ENCODE results near the gene RPRD1B. TPM values are rescaled to one million over a fixed set of nuclear protein-coding genes. Genes with fewer than 3 reads are reported as not detected.
A peak's percentile ranks its signal among the peaks of the same experiment; 100 is the strongest.

RPRD1B gene
- total RNA-seq, 1 donor: 14.5 TPM

DNA sequence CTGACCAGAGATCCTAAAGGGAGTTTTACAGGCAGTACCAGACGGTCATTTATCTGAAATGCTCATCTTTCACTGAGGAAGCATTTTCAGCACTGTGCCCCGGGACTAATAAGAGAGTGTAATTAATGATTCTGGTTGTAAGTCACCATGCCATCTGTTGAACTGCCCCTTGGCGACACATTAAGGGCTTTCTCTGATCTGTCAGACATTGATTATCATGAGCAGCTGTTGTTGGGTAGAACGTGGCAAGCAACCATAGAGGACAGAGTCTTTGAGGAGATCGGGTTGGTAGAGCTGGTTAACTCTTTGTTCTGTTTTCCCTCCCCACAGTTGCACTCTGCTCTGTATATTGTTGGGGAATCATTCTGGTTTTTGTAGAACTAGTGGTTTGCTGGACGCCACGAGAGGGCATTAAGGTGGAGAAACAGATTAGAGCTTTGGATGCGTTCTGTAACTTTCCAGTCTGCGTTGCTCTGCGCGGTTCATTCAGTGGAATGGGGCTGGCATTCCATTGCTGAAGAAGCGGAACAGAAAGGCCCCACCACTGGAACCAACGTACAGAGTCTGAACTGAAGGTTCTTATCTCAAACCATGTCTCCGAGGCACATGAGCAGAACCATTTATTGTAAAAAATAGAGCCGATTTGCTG is 34.3 kb downstream of the RPRD1B start:
- no peak for DNase-seq (ENCODE audit: low read depth in 2 of 3, low spot score in 2 of 3)

DNA sequence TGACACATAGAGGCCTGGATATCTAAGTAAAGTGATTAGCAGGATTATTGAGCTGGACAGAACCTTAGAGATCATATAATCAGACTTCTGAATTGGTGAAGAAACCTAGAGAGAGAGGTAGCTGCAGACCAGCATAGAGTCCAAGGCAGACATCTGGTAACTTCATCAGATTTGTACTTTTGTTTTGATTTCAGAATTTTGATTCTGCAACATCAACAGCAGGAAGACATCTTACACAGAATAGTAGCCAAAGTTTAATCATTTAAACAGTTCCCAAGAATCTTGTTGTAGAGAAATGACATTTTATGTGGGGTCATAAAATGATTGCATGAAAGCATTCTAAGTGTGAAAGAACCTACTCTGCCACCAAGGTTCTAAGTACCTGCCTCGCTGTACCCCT is 39.4 kb downstream of the RPRD1B start:
- DNase-seq (ENCODE audit: low read depth in 2 of 3, low spot score in 2 of 3): no peak

DNA sequence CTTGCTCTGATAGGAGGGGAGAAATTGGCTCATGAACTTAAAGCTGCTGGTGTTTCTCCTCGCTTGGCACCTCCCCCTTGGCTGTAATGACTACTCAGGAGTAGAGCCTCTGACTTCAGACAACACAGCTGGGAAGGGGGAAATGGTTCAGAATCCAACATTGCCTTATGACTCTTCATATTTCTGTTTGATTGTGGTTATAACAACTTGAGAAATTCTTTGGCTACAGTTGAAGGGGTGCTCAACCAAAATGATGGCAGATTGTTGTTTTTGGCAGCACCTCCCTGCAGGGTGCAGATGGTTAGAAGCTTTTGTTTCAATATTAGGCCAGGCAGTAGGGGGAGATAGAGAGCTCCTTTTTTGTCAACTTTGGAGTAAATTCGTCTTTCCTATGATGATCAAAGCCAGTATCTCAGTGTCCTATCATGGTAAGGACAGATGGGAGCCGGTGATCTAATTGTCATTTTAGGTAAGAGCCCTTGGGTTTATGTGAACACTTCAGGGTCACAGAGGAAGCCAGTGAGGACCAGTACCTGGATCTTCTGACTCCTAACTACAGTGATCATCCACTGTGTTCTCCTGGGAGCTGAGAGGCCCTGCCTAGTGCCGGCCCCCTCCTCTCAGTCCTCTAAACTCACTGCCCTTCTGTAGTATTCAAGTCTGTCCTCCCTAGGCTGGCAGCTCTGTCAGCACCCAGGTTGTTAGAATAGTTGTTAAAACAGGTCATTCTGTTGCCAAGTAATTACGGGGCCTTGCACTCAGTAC is 39.9 kb downstream of the RPRD1B start:
- DNase-seq (ENCODE audit: low read depth in 2 of 3, low spot score in 2 of 3): peak in 2 of 3 donors; percentile 34 to 54

DNA sequence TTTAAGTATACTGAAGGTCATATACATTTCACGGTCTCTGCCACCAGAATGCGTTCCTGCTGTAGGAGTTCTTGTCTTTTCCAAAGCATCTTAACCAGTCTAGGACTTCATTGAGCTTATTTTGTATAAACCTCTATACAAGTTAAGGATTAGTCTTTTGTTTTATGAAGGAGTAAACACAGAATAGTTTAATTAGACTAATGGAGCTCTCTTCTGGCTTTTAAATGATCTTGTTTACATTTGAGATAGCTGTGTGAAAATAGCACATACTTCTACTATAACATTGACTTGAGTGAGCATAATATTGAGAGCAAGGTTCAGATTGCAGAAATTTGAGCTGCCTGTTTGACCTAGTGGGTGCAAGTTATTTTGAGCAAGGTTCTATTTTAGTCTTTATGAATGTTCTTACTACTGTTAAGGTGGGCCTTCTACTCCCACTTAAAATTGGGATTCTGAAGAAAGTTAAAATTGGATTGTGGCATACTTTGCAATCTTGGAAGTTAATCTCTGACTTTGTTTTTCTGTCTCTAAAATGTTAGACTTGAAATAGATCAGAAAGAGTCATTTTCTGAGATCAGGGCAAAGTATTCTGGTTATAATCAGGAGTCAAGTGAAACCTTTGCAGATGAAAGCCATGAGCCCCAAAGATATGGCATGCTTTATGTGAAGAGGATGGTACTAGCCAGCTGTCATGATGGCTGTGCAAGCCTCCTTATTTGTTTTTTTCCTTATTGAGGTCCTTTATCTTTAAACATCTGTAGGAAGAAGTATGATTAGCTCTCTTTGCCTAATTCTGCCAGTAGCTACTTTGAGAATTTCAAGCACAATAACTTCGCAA is 41.8 kb downstream of the RPRD1B start:
- DNase-seq (ENCODE audit: low read depth in 2 of 3, low spot score in 2 of 3): no peak

DNA sequence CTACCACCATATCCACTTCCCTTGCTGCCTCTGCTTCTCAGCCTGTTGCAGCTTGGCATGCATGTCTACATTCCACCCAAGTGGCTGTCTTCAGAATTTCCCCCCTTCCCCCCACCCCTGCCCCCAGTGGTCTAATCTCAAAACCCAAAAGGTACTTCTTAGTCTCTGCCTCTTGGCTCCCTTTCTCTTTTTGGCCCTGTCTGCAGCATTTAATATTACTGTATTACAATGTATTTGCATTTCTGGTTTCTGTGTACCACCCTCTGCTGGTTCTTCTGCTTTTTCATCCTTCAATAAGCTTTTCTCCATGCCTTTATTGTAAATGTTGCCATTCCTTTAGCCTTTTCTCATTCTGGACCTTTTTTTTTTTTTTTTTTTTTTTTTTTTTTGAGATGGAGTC is 43.0 kb downstream of the RPRD1B start:
- no peak for DNase-seq (ENCODE audit: low read depth in 2 of 3, low spot score in 2 of 3)

DNA sequence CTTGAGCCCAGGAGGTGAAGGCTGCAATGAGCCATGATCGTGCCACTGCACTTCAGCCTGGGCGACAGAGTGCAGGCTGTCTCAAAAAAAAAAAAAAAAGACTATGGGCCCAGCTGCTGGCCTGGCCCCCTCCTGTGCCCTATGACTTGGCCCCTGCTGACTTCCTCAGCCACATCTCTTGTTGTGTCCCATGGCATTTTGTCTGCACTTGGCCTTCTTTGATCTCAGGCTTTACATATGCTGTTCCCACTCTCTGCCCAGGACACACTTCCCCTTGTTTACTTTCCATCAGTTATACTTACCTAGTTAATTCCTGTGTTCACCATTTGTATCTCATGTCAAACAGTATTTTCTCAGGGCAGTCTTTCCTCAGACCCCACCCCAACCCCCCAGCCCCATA is 44.5 kb downstream of the RPRD1B start:
- no peak for DNase-seq (ENCODE audit: low read depth in 2 of 3, low spot score in 2 of 3)

DNA sequence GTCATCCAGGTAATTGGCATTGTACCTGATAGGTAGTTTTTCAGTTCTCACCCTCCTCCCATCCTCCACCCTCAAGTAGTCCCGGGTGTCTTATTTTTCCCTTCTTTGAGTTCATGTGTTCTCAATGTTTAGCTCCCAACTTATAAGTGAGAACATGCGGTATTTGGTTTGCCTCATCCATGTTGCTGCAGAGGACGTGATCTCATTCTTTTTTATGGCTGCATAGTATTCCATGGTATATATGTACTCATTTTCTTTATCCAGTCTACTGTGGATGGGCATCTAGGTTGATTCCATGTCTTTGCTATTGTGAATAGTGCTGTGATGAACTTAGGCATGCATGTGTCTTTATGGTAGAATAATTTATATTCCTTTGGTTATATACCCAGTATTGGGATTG is 45.8 kb downstream of the RPRD1B start:
- DNase-seq (ENCODE audit: low read depth in 2 of 3, low spot score in 2 of 3): no peak

DNA sequence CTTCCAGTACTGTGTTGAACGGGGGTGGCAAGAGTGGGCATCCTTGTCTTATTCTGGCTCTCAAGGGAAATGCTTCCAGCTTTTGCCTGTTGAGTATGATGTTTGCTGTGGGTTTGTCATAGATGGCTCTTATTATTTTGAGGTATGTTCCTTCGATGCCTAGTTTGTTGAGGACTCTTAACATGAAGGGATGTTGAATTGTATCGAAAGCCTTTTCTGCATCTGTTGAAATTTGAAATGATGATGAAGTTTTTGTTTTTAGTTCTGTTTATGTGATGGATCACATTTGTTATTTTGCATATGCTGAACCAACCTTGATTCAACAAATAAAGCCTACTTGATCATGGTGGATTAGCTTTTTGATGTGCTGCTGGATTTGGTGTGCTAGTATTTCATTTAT is 48.0 kb downstream of the RPRD1B start:
- DNase-seq (ENCODE audit: low read depth in 2 of 3, low spot score in 2 of 3): no peak

DNA sequence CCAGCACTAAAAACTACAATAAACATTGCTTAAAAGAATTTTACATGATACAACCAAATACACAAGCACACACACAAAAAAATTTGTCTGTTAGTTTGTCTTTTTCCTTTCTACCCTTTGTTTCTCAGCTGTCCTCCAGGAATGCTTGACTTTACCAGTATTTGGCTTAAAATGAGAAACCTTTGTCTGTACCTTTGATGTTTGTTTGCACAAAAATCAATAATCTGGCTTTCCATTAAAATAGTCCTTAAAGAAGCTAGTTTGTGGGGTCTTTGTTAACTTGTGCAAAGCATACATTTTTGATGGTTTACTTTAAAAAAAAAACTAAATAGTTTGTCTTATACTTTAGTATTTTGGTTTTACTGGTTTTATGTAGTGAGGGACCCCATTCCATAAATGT is 49.3 kb downstream of the RPRD1B start:
- no peak for DNase-seq (ENCODE audit: low read depth in 2 of 3, low spot score in 2 of 3)

DNA sequence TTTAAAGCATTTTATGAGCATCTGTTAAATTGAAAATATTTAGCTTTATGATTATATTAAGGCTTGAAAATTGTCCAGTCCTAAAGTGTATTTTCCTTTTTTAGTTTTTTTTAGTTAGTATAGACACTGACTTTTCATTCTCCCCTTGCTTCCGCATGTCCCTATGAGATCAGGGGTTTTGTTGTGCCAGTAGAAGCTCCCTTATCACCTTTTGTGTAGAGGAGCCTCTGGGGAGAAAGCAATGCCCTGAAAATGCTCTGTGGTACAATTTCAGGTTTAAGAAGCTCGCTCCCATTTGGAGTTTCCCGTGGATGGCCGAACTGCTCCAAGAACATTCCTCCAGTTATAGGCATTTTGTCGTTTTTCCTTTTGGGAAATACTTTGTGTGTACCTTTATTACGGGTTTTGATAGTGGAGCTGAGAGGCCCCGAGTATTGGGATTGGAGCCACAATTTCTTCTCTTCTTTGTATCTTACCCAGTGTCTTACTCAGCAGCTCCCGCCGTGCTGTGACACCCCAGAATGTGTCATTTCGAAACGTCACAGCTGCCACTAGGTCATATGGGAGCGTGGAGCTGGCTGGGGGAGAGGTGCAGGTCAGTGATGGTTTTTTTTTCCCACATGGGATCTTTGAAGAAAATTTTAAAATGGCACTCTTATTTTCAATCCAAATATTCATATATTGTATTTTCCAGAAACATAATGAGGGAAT is 49.9 kb downstream of the RPRD1B start:
- DNase-seq (ENCODE audit: low read depth in 2 of 3, low spot score in 2 of 3): no peak

DNA sequence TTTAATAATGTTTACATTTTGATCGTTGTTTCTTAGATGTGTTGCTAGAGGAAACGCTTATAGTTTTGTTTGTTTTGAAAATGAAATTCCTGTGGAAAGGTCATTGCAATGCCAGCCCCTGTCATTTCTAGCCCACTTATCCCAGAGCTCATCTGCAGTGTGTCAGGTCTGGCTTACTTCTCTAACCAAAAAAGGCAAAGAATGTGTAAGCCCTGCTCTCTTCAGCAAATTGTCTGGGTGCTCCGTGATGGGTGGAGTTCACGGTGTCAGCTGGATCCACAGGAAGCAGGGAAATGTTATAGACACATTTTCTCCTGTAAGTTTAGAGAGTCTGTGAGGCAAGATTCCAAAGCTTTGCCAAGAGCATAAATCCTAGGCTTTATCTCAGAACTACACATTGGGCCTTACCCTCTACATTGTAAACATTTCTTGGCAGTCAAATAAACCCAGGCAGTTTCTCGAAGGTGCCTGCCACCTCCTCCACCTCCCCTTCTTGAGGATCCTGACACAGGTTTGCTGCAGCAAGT is 50.9 kb downstream of the RPRD1B start:
- no peak for DNase-seq (ENCODE audit: low read depth in 2 of 3, low spot score in 2 of 3)

DNA sequence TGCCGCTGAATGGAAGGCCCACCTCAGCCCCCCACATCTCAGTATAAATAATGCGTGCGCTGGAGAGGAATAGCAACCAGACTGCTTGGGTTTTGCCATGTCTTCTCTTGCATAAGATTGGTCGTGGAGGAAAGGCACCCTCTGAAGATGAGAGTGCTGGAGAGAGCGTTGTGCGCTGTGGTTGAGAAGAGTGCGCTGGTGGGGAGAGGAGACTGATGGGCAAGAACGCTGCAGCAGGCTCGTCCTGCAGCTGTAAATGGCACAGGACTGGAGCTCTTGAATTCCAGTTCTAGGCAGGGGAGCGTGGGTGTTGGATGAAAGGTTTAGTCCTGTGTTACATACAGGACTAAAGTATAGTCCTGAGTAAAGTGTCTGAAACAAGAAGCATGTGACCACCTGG is 51.5 kb downstream of the RPRD1B start:
- no peak for DNase-seq (ENCODE audit: low read depth in 2 of 3, low spot score in 2 of 3)

DNA sequence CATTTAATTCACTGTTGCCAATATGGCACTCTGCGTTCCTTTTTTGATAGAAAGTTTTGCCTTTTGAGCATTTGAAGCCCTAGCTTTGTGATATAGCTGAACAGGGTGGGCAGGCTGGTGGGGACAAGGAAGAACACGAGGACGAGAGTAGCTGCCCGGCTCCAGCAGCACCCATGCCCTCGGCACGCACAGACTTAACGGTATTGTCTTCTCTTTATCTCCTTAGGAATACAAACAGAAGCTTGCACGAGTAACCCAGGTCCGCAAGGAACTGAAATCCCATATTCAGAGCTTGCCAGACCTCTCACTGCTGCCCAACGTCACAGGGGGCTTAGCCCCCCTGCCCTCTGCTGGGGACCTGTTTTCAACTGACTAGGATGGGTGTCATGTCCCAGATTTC is 56.0 kb downstream of the RPRD1B start:
- DNase-seq (ENCODE audit: low read depth in 2 of 3, low spot score in 2 of 3): no peak

DNA sequence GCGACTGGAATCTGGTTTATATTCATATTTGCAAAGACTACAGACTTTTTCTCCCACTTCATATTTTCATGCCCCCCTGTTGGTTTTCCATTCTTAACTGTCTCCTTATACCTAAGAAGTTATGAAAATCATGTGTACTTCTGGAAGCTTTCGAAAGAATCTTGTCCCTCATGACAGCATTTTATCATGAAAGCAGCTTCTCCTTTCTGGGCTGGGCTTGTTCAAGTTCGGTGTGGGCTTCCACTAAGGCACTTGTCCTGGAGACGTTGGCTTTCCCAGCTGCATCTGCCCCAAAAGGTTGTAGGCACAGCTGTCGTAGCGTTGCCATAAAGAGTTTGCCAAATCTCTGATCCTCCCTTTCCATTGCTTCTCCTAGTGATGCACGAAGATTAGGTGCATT is 56.5 kb downstream of the RPRD1B start:
- no peak for DNase-seq (ENCODE audit: low read depth in 2 of 3, low spot score in 2 of 3)

DNA sequence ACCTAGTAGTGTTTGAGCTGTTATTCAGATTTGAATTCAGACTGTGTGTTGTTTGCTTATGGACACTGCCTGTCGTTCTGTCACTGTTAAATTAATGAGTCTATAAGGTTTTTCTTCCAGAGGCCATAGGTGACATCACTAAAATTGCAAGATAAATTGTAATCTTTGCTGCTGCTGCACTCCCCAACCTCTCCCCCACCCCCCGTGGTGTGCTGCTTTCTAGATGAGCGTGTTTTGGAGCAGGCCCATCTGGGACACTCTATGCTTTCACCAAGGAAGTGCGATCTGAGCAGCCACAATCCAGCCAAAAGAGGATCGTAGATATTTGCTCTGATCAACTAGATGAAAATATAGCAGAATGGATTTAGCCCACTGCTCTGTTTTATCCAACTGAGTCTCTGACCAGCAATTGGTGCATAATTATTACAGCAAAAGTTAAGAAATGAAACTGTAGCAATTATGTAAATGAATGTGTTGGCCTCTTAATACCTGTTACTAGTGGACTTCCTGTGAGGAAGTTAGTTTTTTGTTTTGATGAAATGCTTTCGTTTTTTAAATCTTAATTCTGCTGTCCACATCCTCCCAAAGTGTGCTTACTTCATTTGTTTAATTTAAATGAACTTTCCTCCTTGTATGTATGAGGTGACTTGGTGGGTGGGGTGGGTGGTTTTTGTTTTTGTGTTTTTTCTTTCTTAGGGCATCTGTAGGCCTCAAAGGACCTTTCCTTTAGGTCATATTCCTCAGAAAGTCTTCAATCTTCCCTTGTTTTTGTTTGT is 58.1 kb downstream of the RPRD1B start:
- no peak for DNase-seq (ENCODE audit: low read depth in 2 of 3, low spot score in 2 of 3)

DNA sequence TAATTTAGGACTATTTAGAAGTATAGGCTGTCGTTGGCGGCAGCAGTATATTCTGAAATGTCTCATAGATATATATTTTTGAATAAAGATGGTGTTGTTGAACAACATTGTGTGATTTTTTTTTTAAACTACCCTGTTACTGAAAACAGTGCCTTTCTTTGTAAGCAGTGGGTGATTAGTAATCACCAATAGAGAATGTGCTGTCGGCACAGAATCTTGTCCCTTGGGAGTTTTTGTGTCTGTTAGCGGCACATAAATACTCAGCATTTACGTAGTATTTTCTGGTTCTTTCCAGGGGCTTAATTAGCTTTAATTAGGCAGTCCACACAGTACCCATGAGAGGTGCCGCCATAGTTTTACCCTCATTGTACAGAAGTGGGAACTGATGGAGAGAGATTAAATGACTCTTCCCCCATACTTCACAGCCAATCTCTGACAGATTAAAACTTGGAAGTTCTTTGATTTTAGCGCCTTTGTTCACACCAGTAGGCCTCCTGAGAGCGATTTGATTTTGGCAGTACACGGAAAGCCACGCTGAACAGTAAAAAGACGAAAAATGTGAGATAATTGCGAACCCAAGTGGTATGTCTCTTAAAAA is 58.8 kb downstream of the RPRD1B start:
- DNase-seq (ENCODE audit: low read depth in 2 of 3, low spot score in 2 of 3): no peak

DNA sequence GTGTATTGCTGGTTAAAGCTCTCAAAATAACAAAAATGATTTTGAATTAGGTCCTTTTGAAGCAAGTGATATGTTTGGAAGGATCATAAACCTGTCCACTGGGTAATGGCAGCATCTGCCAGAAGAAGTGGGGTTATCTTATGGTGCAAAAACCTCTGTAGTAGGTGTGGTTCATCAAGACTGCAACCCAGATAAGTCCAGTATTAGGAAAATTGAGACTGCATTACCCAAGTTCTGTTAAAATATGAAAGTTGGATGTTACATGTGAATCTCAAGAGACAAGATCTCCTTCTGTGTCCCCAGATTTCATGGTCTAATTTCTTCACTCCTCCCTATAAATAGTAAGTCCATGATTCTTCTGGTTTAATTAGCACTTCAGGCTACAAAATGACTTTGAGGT is 59.4 kb downstream of the RPRD1B start:
- no peak for DNase-seq (ENCODE audit: low read depth in 2 of 3, low spot score in 2 of 3)

DNA sequence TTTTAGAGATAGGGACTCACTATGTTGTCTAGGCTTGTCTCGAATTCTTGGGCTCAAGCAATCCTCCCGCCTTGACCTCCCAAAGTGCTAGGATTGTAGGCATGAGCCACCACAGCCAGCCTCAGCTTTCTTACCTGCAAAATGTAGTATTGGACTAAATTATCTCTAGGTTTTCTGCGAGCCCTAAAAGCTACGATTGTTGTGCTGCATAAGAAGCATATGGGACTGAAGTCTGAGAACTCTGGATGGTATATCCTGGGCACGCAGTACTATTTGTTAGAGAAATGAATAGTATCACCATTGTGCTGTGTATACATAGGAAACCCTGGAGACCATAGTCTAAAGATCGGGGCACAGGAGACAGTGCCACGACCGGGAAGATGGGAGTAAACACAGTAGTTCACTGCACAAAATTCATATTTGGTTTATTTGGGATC is 60.1 kb downstream of the RPRD1B start:
- no peak for DNase-seq (ENCODE audit: low read depth in 2 of 3, low spot score in 2 of 3)

DNA sequence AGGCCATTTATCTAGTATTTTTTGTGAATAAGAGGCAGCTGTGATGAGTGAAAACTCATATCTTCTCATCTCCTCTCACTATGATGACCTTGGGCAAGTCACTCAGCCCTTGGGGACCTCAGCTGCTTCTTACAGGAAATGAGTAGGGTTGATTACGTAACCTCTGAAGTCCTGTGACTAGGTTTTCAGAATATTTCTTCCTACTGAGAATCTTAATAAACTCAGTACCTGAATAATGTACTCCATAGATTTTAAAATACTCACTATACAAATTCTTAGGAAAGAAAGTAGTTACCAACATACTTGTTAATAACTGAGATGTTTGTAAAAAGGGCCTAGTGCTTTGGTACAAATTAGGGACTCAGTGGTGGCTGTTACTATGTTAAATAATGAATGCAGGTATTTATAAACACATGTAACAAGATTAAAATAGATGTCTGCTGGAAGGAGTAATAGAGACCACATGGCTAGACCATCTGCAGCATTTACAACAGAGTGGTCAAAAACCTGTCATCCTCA is 60.9 kb downstream of the RPRD1B start:
- peak in 2 of 3 donors; percentile 42 for DNase-seq (ENCODE audit: low read depth in 2 of 3, low spot score in 2 of 3)

Data from hematopoietic multipotent progenitor cell (in vitro differentiated cells).